ENCODE data around the gene GIPC3.
A peak's percentile ranks its signal among the peaks of the same experiment; 100 is the strongest.
"Not testable (repeated sequence)": the region's sequence is repeated elsewhere in the genome, so short reads cannot be mapped to it uniquely, and the experiment has no call there.

Gene GIPC3

DNA sequence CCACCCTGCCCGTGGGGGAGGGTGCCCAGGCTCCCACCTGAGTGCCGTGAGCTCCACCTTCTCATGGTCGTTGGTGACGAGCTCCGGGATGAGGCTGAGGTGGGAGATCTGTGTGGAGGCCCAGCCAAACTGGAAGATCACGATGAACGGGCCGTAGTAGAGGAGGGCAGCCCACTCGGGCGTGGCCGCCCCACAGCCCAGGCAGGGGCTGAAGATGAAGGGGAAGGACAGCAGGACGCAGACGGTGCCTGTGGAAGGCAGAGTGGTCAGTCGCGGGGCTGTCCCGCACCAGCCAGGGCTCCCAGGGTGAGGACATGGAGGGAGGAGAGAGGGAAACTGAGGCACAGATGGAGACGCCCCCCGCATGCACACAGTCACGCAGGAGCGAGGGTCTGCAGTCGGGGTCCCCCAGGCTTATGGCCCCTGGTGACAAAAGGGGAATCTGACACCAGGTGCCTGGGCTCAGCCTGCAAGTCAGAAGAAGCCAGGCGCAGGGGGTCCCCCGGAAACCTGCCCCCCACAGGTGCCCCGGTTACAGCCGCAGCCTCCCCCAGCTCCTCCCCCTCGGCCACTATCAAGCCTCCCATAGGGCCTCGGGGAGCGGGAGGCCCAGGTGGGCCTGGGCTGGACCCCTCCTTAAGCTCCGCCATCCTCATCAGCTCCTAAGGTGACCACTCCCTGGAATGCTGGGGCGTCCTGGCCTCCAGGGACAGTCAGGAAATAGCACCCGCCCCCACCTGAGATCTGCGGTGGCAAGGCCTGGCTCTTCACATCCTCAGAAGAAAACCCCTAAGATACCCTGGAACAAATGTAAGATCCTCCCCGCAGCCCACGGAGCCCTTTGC, 34.1 kb upstream of the GIPC3 start:
- DNase-seq = no peak

DNA sequence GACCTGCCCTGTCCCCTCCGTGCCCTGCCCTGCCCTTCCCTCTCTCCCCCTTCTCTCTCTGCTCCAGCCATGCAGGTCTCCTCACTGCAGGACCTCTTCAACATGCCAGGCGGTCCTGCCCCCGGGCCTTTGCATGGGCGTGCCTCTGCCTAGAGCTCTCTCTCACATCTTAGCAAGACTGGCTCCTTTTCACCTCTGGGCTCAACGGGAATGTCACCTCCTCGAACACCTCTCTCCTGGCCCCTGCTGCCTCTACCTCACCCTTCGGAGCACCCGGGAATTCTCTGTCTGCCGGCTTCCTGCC, 33.5 kb upstream of the GIPC3 start:
- no peak for DNase-seq

DNA sequence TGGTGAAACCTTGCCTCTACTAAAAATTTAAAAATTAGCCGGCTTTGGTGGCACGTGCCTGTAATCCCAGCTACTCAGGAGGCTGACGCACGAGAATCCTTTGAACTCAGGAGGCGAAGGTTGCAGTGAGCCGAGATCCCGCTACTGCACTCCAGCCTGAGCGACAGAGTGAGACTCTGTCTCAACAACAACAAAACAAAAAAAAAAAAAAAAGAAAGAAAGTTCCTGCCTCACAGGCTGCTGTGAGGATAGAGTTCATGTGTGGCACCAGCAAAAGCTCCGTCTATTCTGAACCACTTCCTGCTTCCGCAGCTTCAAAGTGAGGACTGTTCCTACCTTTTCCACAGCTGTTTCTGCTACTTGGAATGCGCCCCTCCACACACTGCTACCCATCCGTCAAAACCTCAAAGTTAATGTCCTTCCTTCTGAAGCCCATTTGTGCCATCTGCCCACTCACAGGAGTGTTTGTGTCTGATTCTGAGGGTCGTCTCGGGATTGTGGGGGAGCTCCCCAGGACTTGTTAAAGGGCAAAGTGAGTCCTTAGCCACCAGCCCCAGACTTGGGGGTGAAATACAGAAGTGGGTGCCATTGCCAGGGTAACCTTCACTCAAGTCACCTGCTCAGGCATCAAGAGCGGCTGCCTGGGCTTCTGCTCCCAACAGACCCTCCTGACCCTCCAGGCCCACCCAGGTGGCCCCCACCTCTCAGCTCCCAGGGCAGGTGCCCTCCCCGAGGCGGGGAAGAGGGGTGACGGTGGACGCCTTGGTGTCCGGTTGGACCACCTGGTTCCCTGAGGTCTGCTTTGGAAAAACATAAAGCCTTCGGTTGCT, 30.8 kb upstream of the GIPC3 start:
- peak; percentile 73 for DNase-seq

DNA sequence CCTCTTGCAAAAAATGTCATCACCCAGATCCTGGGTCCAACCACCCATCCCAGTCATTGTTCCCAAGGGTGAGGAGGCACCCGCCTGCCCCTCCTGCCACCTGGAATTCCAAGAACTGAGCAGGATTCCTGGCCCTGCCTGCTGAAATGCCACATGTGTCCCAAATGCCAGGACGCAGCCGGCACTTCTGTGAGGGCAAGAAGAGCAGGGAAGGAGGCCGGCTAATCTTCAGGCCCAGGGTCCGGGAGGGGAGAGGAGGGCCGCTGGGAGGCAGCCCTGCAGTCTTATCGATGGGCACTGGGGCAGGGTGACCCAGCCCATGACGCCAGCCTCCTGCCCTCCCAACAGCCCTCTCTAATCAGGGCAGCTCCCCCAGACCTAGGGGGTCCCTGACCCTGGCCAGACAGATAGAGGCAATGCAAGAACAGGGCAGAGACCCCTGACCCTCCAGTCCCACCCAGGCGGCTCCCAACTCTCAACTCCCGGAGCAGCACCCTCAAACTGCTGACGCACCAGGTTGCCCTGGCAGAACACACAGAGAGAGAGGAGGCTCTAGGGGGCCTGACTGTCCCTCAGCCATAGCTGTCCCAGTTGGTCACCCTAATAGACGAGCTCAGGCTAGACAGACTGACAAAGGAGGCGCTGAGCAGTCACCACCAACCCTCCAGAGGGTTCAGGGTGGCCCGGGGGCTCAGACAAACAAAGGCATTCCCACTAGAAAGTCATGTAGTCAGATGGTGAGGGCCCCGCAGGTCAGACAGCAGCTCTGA, 29.4 kb upstream of the GIPC3 start:
- no peak for DNase-seq

DNA sequence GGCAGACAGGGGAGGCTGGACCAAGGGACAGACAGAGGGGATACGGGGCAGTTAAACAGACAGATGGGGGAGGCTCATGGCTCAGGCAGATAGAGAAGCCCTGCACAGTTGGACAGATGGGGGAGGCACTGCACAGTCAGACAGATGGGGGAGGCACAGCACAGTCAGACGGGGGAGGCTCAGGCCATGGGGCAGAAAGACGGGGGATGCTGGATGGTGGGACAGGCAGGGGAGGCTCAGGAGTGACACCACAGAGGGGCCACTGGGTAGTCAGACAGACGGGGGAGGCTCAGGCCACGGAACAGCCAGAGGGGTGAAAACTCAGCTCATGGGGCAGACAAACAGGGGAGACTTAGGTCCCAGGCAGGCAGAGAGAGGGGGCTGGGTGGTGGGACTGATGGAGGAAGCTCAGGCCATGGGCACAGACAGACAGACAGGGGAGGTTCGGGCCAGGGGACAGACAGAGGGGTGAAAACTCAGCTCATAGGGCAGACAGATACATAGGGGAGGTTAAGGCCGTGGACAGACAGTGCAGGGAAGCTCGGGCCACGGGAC, 28.8 kb upstream of the GIPC3 start:
- no peak for DNase-seq

DNA sequence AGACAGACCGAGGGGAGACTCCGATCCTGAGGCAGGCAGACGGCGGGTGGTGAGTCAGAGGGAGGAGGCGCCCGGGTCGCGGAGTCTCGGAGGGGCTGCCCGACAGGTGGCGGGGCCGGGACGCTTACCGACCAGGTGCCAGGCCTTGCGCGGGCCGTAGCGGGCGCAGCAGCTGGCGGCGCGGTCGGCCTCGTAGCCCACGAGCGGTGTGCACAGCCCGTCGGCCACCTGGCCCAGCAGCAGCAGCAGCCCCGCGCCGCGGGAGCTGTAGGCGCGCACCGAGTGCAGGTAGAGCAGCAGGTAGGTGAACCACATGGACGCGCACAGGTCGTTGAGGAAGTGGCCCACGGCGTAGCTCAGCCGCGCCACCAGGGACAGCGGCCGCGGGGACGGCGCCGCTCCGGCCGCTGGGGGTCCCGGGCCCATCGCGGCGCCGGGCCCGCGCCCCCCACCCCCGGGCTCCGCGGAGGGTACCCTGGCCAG, 28.3 kb upstream of the GIPC3 start:
- DNase-seq = peak; percentile 89

DNA sequence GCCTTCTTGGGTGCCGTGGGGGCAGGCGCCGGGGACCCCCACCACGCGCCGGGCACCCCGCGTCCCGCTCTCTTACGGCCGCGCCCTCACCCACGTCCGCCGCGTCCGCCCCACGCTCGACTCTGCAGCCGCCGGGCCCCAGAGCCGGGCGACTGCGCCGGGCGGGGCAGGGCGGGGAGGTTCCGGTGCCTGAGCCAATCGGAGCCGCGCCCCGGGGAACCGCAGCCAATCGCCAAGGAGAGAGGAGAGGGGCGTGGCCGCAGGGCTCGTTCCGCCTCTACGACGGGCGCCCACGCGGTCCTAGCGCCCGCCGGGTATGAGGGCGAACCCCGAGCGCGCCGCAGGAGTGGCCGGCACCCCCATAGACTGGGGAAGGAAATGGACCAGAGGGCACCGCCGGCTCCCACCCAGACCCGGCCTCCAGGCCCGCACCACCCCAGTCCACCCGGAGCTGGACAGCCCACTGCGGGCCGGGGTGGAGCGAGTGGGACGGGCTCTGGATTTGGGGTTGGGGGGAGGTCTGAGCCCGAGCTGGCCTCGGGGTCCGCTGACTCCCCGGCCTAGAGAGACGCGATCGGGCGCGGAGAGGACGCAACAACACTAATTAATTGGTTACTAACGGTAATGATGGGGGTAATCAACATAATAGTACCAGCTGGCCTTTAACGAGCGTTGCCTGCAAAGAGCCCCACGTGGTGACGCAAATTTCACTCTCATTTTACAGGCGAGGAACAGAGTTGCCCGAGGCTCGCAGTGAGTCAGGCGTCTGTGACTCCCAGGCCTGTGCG, 27.6 kb upstream of the GIPC3 start, which contains the start of gene MFSD12:
MFSD12 (minus strand) TSS at position 126 of the 788 bp plus-strand sequence. CDS start 183 bp downstream, outside the sequence.
- peak; percentile 99 for DNase-seq

DNA sequence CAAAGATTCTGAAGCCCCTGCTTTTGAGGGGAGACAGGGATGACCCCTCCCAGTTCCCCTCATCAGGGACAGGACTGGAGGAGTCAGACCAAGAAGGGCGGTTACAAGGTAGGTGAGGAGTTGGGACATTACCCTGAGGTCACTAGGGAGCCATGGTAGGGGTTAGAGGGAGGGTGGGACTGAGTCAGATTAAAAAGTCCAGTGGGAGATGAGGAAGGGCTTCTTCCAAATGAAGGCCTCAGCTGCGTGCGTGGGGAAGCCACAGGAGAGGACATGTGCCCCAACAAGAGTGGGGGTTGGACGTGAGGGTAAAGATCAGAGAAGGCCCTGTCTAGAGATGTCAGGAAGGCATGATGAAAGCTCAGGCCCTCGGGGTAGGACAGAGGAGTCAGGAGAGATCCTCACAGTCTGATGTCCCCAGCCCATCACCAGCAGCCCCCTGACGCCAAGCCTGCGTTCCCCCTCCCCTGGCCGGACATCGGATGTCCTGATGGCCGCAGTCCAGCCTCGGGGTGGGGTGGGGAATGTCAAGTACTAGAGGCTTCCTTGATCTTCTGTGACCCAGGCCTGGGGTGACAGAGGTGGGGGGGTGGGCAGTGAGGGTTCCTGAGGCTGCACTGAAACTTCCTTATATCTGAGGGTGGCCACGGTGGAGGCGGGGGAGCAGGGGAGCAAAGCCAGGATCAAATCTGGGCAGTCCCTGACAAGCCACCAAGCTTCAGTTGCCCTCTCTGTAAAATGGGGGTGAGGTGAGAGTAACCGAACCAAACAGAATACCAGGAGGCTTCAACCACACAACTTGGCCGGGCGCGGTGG, 21.4 kb upstream of the GIPC3 start:
- no peak for DNase-seq

DNA sequence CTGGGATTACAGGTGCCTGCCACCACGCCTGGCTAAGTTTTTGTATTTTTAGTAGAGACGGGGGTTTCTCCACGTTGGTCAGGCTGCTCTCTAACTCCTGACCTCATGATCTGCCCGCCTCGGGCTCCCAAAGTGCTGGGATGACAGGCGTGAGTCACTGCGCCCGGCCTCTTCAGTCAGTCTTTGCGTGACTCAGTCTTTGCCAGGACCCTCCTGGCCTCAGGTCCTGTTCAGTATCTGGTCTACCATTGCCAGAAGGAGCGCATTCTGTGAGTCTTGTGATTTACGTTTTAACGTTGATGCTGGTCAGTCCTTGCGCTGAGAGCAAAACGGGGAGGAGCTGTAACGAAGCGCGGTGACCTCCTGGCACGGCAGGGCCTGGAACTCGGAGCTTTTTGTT, 20.1 kb upstream of the GIPC3 start:
- no peak for DNase-seq

DNA sequence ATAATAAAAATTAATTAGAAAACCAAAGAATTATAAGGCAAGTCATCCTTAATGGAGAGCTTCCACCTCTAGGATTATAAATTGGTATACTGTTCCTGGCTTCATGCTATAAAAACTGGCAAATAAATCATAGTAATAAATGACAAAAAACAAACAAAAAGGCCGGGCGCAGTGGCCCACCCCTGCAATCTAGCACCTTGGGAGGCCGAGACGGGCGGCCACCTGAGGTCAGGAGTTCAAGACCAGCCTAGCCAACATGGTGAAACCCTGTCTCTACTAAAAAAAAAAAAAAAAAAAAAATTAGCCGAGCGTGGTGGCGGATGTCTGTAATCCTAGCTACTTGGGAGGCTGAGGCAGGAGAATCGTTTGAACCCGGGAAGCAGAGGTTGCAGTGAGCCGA, 15.2 kb upstream of the GIPC3 start:
- not testable (repeated sequence) for DNase-seq

DNA sequence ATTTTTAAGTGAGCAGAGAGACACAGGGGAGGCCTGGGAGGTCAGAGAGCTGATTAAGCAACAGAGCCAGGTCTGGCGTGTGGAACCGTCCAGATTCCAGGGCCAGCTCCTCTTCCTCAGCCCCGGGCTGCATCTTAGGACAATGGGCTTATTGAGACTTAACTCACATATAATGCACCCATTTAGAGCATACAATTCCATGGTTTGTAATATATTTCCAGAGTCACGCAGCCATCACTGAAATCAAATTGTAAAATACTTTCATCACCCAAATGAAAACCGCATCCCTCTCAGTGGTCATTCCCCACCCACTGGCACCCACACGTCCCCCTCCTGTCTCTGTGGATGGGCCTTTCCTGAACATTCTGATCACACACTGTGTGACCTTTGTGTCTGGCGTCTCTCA, 14.7 kb upstream of the GIPC3 start:
- no peak for DNase-seq

DNA sequence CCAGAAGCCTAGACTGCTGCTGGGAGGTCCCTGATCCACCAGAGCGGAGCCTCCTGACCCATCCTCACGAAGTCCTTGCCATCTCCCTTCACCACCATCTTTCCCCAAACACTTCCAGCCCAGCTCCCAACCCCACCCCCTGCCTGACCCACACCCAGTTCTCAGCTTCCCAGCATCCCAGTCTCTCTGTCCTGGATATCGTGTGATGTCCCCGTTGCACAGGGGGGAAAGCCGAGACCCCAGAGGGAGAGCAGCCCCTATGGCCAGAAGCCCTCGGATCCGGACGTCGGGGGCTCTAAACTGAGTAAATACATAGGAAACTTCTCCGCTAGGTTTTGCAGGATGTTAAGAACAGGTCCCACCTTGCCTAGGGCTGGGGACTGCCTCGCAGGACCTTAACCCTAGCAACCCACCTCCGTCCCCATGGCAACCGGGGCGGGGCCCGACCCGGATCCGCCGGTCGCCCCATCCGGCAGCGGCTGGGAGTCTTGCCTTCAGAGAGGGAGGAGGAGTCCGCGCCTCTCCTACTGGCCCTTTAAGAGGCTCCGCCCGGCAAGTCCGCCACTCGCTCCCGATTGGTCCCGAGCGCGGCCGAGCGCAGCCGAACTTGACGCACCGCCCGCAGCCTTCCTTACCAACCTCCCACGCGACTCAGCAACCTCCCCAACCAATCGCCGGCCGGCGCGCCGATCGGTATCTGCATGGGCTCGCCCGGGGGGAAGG, 13.0 kb upstream of the GIPC3 start:
- peak; percentile 100 for DNase-seq

DNA sequence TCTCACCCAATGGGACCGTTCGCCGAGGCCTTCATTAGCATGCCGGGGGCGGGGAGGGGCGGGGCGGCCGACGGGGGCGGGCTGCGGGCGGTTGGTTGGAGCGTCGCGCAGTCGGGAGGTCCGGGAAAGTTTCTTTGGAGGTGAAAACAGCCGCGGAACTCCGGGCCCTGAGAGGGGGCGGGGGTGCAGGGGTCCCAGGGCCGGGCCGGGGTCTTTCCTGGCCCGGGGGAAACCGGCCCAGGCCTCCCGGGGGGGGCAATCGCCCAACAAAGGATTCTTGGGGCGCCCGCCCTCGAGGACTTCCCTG, 12.5 kb upstream of the GIPC3 start, which contains the start of gene HMG20B:
HMG20B (plus strand) TSS at position 90 of the 307 bp plus-strand sequence. CDS start 366 bp downstream, outside the sequence.
- DNase-seq = no peak

DNA sequence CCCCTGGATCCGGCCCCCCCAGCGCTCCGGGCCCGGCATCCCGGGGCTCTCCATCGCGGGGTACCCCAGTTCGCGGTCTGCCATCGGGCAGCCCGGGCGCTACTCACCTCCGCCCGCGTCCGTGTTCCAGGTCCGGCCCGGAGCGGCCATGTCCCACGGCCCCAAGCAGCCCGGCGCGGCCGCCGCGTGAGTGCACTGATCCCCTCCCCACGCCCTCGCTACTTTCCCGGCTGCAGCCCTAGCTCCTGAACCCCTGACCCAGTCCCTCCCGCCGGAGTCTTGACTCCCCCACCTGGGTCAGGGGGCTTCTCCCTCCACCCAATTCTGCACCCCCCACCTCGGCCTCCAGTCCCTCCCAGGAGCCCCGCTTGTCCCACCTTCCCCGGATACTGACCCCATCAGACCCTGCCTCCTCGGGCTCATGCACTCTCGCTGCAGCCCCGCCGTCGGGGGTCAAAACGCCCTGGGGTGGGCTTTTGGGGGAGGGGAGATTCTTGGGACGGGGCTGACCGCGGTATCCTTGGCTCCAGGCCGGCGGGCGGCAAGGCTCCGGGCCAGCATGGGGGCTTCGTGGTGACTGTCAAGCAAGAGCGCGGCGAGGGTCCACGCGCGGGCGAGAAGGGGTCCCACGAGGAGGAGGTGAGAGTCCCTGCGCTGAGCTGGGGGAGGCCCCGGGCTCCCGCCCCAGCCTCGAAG, 12.0 kb upstream of the GIPC3 start:
- DNase-seq = no peak

DNA sequence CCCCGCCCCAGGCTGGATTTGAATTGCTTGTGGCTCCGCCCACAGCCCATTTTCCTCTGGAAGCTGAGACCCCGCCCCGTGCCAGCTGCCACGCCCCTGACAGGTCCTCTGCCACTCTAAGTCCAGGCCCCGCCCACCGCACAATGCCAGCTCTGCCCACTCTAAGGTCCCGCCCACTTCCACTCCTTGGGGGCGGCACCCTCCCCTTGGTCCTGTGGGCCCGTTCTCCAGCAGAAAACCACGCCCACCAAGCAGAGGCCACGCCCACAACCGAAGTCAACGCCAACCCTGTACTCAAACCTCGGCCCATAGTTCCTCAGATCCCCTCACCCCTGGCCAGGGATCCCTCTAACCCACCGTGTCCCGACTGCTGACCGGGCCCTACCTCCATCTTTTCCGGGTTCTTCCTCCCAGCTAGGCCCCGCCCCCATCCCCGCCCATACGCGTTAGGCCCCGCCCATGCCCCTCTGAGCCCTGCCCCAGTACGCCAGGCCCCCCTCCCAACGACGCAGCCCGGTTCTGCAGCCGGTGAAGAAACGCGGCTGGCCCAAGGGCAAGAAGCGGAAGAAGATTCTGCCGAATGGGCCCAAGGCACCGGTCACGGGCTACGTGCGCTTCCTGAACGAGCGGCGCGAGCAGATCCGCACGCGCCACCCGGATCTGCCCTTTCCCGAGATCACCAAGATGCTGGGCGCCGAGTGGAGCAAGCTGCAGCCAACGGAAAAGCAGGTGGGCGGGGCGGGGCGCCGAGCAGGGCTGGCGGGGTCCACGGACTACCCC, 11.2 kb upstream of the GIPC3 start:
- DNase-seq = peak; percentile 92

DNA sequence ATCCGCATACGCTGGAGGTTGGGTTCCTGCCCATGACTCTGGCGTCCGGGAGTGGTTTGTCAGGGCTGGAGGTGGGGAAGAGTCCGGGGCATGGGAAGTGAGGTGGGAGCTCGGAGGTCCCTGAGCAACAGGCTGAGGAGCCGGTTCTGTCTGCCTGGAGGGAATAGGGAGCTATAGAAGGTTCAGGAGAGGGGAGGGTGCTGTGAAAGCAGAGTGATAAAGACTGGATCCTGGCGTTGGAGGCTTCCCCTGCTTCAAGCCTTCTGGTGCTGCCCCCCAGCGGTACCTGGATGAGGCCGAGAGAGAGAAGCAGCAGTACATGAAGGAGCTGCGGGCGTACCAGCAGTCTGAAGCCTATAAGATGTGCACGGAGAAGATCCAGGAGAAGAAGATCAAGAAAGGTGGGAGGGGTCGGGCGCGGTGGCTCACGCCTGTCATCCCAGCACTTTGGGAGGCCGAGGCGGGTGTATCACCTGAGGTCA, 10.0 kb upstream of the GIPC3 start:
- DNase-seq = peak; percentile 69

DNA sequence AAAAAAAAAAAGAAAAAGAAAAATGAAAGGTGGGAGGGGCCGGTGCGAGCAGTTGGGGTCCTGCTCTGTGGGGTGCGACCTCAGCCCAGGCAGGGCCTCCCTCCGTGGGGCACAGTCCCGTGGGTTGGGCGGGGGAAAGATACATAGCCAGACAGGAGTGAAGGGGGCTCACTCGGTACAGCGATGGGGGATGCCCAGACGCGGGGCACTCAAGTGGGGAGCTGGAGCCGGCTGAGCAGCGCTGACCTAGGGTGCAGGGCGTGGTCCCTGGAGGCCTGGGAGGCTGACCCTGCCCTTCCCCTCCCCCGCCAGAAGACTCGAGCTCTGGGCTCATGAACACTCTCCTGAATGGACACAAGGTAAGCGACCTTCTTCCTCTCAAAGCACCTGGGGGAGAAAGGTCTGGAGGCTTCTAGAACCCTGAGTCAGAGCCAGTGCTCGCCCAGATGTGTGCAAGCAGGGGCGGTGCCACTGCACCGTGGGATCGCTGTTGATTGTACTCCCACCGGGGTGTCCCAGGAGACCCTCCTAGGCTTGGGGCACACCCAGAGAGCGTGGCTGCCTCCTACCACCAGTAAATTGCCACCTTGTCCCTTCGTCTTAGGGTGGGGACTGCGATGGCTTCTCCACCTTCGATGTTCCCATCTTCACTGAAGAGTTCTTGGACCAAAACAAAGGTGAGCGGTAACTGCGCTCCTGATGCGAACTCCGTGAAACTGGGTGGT, 9.2 kb upstream of the GIPC3 start:
- DNase-seq = no peak
